Measurements from ENCODE around the gene EDDM13.

The EDDM13 gene

GRCh38 chr19:56266051-56266450, 6.5 kb upstream of the EDDM13 start:
- POLR2A ChIA-PET: no interaction called here
- DNase-seq (ENCODE audit: extremely low spot score): no peak
- CTCF ChIA-PET: no interaction called here
- TF ChIP-seq, protein P1, sequence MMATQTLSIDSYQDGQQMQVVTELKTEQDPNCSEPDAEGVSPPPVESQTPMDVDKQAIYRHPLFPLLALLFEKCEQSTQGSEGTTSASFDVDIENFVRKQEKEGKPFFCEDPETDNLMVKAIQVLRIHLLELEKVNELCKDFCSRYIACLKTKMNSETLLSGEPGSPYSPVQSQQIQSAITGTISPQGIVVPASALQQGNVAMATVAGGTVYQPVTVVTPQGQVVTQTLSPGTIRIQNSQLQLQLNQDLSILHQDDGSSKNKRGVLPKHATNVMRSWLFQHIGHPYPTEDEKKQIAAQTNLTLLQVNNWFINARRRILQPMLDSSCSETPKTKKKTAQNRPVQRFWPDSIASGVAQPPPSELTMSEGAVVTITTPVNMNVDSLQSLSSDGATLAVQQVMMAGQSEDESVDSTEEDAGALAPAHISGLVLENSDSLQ (IDR thresholded peaks at IDR 0.05): no peak
- no peak for TF ChIP-seq TARDBP (IDR thresholded peaks at IDR 0.05)
- no peak for TF ChIP-seq ZNF384 (IDR thresholded peaks at IDR 0.05)
- no peak for TF ChIP-seq BHLHE40 (IDR thresholded peaks at IDR 0.05; ENCODE audit: borderline replicate concordance)
- TF ChIP-seq L3MBTL2 (conservative IDR thresholded peaks at IDR 0.05): no peak
- TF ChIP-seq SP1 (IDR thresholded peaks at IDR 0.05): no peak
- TF ChIP-seq HDGF (IDR thresholded peaks at IDR 0.05; ENCODE audit: borderline replicate concordance): no peak
- no peak for TF ChIP-seq SUZ12 (IDR thresholded peaks at IDR 0.05)

DNA sequence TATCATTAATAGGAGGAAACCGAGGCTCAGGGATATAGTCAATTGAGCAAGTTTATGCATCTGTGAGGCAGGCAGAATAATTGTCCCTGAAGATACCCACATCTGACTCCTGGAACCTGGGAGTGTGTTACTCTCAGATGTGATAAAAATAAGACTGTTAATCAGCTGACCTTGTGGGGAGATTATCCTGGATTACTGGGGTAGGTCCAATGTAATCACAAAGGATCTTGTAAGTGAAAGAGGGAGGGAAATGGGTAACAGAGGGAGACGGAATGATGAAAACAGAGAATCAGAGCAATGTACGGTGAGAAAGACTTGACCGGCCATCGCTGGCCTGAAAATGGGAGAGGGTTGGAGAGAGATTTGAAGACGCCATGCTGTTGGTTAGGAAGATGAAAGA, 3.2 kb upstream of the EDDM13 start:
- ChIA-PET CTCF (no interaction called here), POLR2A (no interaction called here)
- DNase-seq (ENCODE audit: extremely low spot score): no peak
- TF ChIP-seq SP1 (IDR thresholded peaks at IDR 0.05) (no peak), L3MBTL2 (conservative IDR thresholded peaks at IDR 0.05) (no peak), HDGF (IDR thresholded peaks at IDR 0.05; ENCODE audit: borderline replicate concordance) (no peak), TARDBP (IDR thresholded peaks at IDR 0.05) (no peak), LEF1 (IDR thresholded peaks at IDR 0.05; ENCODE audit: borderline replicate concordance) (no peak), FOXK2 (IDR thresholded peaks at IDR 0.05) (no peak), ELF4 (IDR thresholded peaks at IDR 0.05) (no peak), CTBP1 (IDR thresholded peaks at IDR 0.05; ENCODE audit: borderline replicate concordance) (no peak), SUZ12 (IDR thresholded peaks at IDR 0.05) (no peak), ARNT (IDR thresholded peaks at IDR 0.05) (no peak), BHLHE40 (IDR thresholded peaks at IDR 0.05; ENCODE audit: borderline replicate concordance) (no peak), FOXM1 (IDR thresholded peaks at IDR 0.05; ENCODE audit: borderline replicate concordance) (no peak), ZNF384 (IDR thresholded peaks at IDR 0.05) (no peak), FOXA1 (IDR thresholded peaks at IDR 0.05) (no peak), NFRKB (IDR thresholded peaks at IDR 0.05) (no peak)
- TF ChIP-seq, protein P1 (IDR thresholded peaks at IDR 0.05): no peak

DNA sequence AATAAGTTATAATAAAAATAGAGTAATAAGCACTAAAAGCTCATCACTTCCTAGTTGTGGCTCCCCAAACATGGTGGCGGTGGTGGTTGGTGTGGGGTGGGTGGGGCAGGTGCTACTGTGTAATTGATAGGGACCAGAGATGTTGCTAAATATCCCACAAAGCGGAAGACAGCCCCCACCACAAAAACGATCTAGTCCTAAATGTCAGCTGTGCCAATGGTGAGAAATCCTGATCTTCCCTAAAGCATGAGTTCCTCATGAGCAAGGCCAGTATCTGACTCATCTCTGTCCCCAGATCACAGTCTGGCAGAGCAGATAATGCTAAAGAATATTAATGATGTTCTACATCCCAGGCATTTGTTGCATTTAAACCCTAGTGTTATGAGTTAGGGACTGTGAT, 1.9 kb upstream of the EDDM13 start:
- no peak for TF ChIP-seq FOXA1 (IDR thresholded peaks at IDR 0.05)
- no peak for TF ChIP-seq ARNT (IDR thresholded peaks at IDR 0.05)
- no peak for TF ChIP-seq NFRKB (IDR thresholded peaks at IDR 0.05)
- TF ChIP-seq BHLHE40 (IDR thresholded peaks at IDR 0.05; ENCODE audit: borderline replicate concordance): no peak
- no peak for TF ChIP-seq L3MBTL2 (conservative IDR thresholded peaks at IDR 0.05)
- no peak for TF ChIP-seq CTBP1 (IDR thresholded peaks at IDR 0.05; ENCODE audit: borderline replicate concordance)
- no peak for TF ChIP-seq HDGF (IDR thresholded peaks at IDR 0.05; ENCODE audit: borderline replicate concordance)
- no peak for TF ChIP-seq TARDBP (IDR thresholded peaks at IDR 0.05)
- TF ChIP-seq FOXK2 (IDR thresholded peaks at IDR 0.05): no peak
- TF ChIP-seq, protein P1 (IDR thresholded peaks at IDR 0.05): no peak
- no peak for TF ChIP-seq SUZ12 (IDR thresholded peaks at IDR 0.05)
- TF ChIP-seq FOXM1 (IDR thresholded peaks at IDR 0.05; ENCODE audit: borderline replicate concordance): no peak
- no peak for TF ChIP-seq ZNF384 (IDR thresholded peaks at IDR 0.05)
- TF ChIP-seq LEF1 (IDR thresholded peaks at IDR 0.05; ENCODE audit: borderline replicate concordance): no peak
- ChIA-PET CTCF (no interaction called here), POLR2A (no interaction called here)
- DNase-seq (ENCODE audit: extremely low spot score): no peak

DNA sequence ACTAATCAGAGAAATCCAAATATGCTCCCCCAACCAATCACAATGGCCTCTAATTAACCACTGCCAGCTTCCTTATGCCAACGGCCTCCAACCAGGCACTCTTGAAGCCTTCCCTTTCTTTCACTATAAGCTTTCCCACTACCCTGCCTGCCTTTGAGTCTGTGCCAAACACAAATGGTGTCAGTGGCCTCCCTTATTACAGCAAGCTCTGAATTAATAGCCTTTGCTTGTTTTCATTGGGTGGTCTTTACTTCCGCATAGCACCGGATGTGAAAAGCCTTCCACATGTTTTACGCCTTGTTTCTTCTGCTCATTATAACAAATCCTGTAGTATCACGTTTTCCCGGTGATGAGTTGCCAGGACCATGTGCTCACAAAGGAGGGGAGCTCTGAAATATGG, 1.4 kb upstream of the EDDM13 start:
- TF ChIP-seq L3MBTL2 (conservative IDR thresholded peaks at IDR 0.05): no peak
- no peak for TF ChIP-seq LEF1 (IDR thresholded peaks at IDR 0.05; ENCODE audit: borderline replicate concordance)
- TF ChIP-seq ARNT (IDR thresholded peaks at IDR 0.05): no peak
- no peak for TF ChIP-seq ELF4 (IDR thresholded peaks at IDR 0.05)
- no peak for TF ChIP-seq SP1 (IDR thresholded peaks at IDR 0.05)
- no peak for TF ChIP-seq FOXK2 (IDR thresholded peaks at IDR 0.05)
- no peak for TF ChIP-seq BHLHE40 (IDR thresholded peaks at IDR 0.05; ENCODE audit: borderline replicate concordance)
- no peak for TF ChIP-seq HDGF (IDR thresholded peaks at IDR 0.05; ENCODE audit: borderline replicate concordance)
- no peak for TF ChIP-seq CTBP1 (IDR thresholded peaks at IDR 0.05; ENCODE audit: borderline replicate concordance)
- TF ChIP-seq ZNF384 (IDR thresholded peaks at IDR 0.05): no peak
- TF ChIP-seq TARDBP (IDR thresholded peaks at IDR 0.05): no peak
- no peak for TF ChIP-seq FOXM1 (IDR thresholded peaks at IDR 0.05; ENCODE audit: borderline replicate concordance)
- no peak for TF ChIP-seq SUZ12 (IDR thresholded peaks at IDR 0.05)
- TF ChIP-seq FOXA1 (IDR thresholded peaks at IDR 0.05): no peak
- TF ChIP-seq, protein P1 (IDR thresholded peaks at IDR 0.05): no peak
- TF ChIP-seq NFRKB (IDR thresholded peaks at IDR 0.05): no peak
- POLR2A ChIA-PET: no interaction called here
- CTCF ChIA-PET: no interaction called here

DNA sequence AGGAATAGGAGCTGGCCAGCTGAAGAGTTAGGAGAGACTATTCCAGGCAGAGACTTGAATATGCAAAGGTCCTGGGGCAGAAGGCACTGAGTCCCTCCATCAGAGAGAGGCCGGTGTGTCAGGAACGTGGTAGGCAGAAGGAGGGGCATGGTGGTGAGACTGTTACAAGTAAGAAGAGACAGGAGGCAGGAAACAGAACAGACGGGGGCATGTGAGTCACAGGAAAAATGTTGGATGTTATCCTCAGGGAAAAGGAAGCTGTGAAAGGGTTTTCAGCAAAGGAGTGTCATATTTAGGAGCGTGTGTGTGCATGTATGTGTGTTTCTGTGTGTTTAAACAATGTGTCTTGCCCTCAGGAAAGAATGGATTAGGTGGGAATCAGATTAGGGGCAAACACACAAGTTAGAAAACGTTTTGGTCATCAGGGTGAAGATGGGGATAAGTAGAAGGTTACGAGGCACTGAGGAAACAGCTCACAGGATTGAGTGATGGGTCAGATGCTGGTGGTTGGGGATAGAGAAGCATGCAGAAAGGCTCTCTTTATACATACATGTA, 1.1 kb downstream of the EDDM13 start:
- no peak for DNase-seq (ENCODE audit: extremely low spot score)
- TF ChIP-seq NFRKB (IDR thresholded peaks at IDR 0.05): no peak
- TF ChIP-seq SUZ12 (IDR thresholded peaks at IDR 0.05): no peak
- TF ChIP-seq CTBP1 (IDR thresholded peaks at IDR 0.05; ENCODE audit: borderline replicate concordance): no peak
- TF ChIP-seq FOXM1 (IDR thresholded peaks at IDR 0.05; ENCODE audit: borderline replicate concordance): no peak
- no peak for TF ChIP-seq HDGF (IDR thresholded peaks at IDR 0.05; ENCODE audit: borderline replicate concordance)
- TF ChIP-seq, protein P1 (IDR thresholded peaks at IDR 0.05): no peak
- TF ChIP-seq FOXA1 (IDR thresholded peaks at IDR 0.05): no peak
- TF ChIP-seq ZNF384 (IDR thresholded peaks at IDR 0.05): no peak
- no peak for TF ChIP-seq TARDBP (IDR thresholded peaks at IDR 0.05)
- no peak for TF ChIP-seq BHLHE40 (IDR thresholded peaks at IDR 0.05; ENCODE audit: borderline replicate concordance)
- TF ChIP-seq FOXK2 (IDR thresholded peaks at IDR 0.05): no peak
- TF ChIP-seq ARNT (IDR thresholded peaks at IDR 0.05): no peak
- TF ChIP-seq L3MBTL2 (conservative IDR thresholded peaks at IDR 0.05): no peak
- TF ChIP-seq LEF1 (IDR thresholded peaks at IDR 0.05; ENCODE audit: borderline replicate concordance): no peak
- TF ChIP-seq ELF4 (IDR thresholded peaks at IDR 0.05): no peak
- TF ChIP-seq SP1 (IDR thresholded peaks at IDR 0.05): no peak
- ChIA-PET POLR2A (no interaction called here), CTCF (no interaction called here)

More for the DNA sequence above, 1.4 kb upstream of the EDDM13 start:
- no peak for DNase-seq (ENCODE audit: extremely low spot score)

All from HEK293T (cell line).